Measurements from ENCODE around the gene VWDE. TPM values are rescaled to one million over a fixed set of nuclear protein-coding genes. Genes with fewer than 3 reads are reported as not detected.

The VWDE gene
- total and polyA plus RNA-seq, 2 donors (not counting 3 experiments of a cell fraction or from before 2014, with no cell fraction given) = 0.11 to 0.17 TPM

DNA sequence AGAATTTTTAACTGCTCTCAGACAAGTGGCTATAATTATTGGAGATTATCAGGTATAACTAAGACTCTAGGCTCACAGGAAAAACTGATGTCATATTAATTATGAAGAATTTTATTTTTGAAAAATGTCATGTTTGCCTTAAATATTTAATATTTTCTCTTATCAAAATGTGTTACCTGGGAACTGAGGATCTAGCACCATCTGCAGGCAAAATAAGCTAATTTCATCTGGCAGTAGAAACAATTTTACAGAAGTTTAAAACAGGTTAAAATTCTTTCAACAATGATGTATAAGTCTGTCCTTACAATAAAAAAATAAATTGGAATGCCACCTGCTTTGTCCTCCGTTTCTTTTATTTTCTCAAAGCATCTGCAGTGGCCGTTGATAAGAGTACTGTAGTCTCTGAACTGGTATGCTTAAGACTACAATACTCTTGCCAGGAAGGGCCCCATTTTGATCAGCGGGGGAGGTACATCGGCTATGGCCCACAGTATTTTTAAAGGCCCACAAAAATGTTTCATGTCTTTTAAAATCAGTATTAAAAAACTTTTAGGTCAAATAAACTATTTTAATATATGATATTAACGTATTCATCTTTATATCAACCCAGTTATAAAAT, 81.3 kb downstream of the VWDE start:
- no TSS peak for BruUV-seq (replicated peaks)
- POLR2A ChIA-PET = no interaction called here
- Histone ChIP-seq H3K9ac (replicated peaks; ENCODE audit: extremely low read depth, insufficient read depth, low read length) (no peak overlapping the region), H3K36me3 (ENCODE audit: control insufficient read depth in 2 of 2, extremely low read depth in 1 of 2, insufficient read depth in 2 of 2, low read length in 2 of 2) (no peaks in the 10 kb centered on the region), H3K4me1 (ENCODE audit: control insufficient read depth, extremely low read depth, insufficient read depth, low read length) (no peaks in the 10 kb centered on the region), H3K27ac (ENCODE audit: insufficient read depth, low read depth, low read length) (no peak overlapping the region), H3K4me2 (ENCODE audit: insufficient read depth, low read length) (no peak overlapping the region), H3K79me2 (ENCODE audit: control insufficient read depth, insufficient read depth, low read length) (no peaks in the 10 kb centered on the region), H3K9me1 (replicated peaks; ENCODE audit: control insufficient read depth, extremely low read depth, insufficient read depth, low read length) (no peaks in the 10 kb centered on the region), H3K27me3 (ENCODE audit: control insufficient read depth in 2 of 2, insufficient read depth in 2 of 2, low read length in 2 of 2) (no peaks in the 10 kb centered on the region), H2AFZ (ENCODE audit: low read depth, low read length) (no peak overlapping the region), H3K4me3 (replicated peaks in 1 of 3; ENCODE audit: insufficient read depth in 1 of 3, low read depth in 1 of 3, low read length in 3 of 3) (no peak overlapping the region), H4K20me1 (replicated peaks; ENCODE audit: control insufficient read depth, extremely low read depth, insufficient read depth, low read length) (no peaks in the 10 kb centered on the region), H3K9me3 (replicated peaks; ENCODE audit: control insufficient read depth, insufficient read depth, low read length) (no peaks in the 10 kb centered on the region)
- dilution Hi-C loops (cut with MboI; ENCODE audit: extremely low pct_ligation_motif_present, low sequenced_read_pairs) (no loop called here), intact Hi-C loops (cut with micrococcal nuclease) (loop anchor here (1.0 kb wide), 4 partner anchors 255 to 949 kb away; no protein-coding TSS in a partner anchor)
- FAIRE-seq (no peak), DNase-seq (ENCODE audit: low read depth, low spot score) (peak; percentile 51)
- CTCF ChIA-PET = interaction anchor here (0.6 to 2.7 kb wide), 42 partner anchors 10 to 949 kb away, joined by 3 to 60 read pairs (median 4); partner anchors contain the start of gene THSD7A
- TF ChIP-seq, protein P1, sequence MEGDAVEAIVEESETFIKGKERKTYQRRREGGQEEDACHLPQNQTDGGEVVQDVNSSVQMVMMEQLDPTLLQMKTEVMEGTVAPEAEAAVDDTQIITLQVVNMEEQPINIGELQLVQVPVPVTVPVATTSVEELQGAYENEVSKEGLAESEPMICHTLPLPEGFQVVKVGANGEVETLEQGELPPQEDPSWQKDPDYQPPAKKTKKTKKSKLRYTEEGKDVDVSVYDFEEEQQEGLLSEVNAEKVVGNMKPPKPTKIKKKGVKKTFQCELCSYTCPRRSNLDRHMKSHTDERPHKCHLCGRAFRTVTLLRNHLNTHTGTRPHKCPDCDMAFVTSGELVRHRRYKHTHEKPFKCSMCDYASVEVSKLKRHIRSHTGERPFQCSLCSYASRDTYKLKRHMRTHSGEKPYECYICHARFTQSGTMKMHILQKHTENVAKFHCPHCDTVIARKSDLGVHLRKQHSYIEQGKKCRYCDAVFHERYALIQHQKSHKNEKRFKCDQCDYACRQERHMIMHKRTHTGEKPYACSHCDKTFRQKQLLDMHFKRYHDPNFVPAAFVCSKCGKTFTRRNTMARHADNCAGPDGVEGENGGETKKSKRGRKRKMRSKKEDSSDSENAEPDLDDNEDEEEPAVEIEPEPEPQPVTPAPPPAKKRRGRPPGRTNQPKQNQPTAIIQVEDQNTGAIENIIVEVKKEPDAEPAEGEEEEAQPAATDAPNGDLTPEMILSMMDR (IDR thresholded peaks at IDR 0.05; ENCODE audit: extremely low read depth in 1 of 2, insufficient read depth in 1 of 2, low read depth in 1 of 2, low read length in 2 of 2) = peak; percentile 32 to 38
- no peak for TF ChIP-seq EZH2 (IDR thresholded peaks at IDR 0.05; ENCODE audit: borderline replicate concordance, low read depth, low read length, severe bottlenecking)

- BruUV-seq (replicated peaks) = no TSS peak
- FAIRE-seq (no peak), DNase-seq (ENCODE audit: low read depth, low spot score) (no peak)
- dilution Hi-C loops (cut with MboI; ENCODE audit: extremely low pct_ligation_motif_present, low sequenced_read_pairs) (no loop called here), intact Hi-C loops (cut with micrococcal nuclease) (no loop called here)
- no peak overlapping the region for H3K4me2 ChIP-seq (ENCODE audit: insufficient read depth, low read length)
- H3K27ac ChIP-seq (ENCODE audit: insufficient read depth, low read depth, low read length) = no peak overlapping the region
- H3K9ac ChIP-seq (replicated peaks; ENCODE audit: extremely low read depth, insufficient read depth, low read length) = no peak overlapping the region
- no peaks in the 10 kb centered on the region for H3K79me2 ChIP-seq (ENCODE audit: control insufficient read depth, insufficient read depth, low read length)
- H3K27me3 ChIP-seq (ENCODE audit: control insufficient read depth in 2 of 2, insufficient read depth in 2 of 2, low read length in 2 of 2) = no peaks in the 10 kb centered on the region
- H3K9me1 ChIP-seq (replicated peaks; ENCODE audit: control insufficient read depth, extremely low read depth, insufficient read depth, low read length) = no peaks in the 10 kb centered on the region
- H3K4me3 ChIP-seq (replicated peaks in 1 of 3; ENCODE audit: insufficient read depth in 1 of 3, low read depth in 1 of 3, low read length in 3 of 3) = no peak overlapping the region
- H3K36me3 ChIP-seq (ENCODE audit: control insufficient read depth in 2 of 2, extremely low read depth in 1 of 2, insufficient read depth in 2 of 2, low read length in 2 of 2) = no peaks in the 10 kb centered on the region
- ChIA-PET POLR2A (no interaction called here), CTCF (interaction anchor here (0.7 to 2.7 kb wide), 10 partner anchors 11 to 948 kb away, joined by 3 to 60 read pairs (median 12); no protein-coding TSS in a partner anchor)
- no peaks in the 10 kb centered on the region for H3K9me3 ChIP-seq (replicated peaks; ENCODE audit: control insufficient read depth, insufficient read depth, low read length)
- no peaks in the 10 kb centered on the region for H4K20me1 ChIP-seq (replicated peaks; ENCODE audit: control insufficient read depth, extremely low read depth, insufficient read depth, low read length)
- no peaks in the 10 kb centered on the region for H3K4me1 ChIP-seq (ENCODE audit: control insufficient read depth, extremely low read depth, insufficient read depth, low read length)
- TF ChIP-seq MAX (IDR thresholded peaks at IDR 0.05; ENCODE audit: insufficient read depth, insufficient read length) (no peak), JUN (IDR thresholded peaks at IDR 0.05; ENCODE audit: borderline replicate concordance, insufficient read depth, insufficient read length, low read depth) (no peak), MYC (IDR thresholded peaks at IDR 0.05; ENCODE audit: low read depth, low read length) (no peak), POLR2A (IDR thresholded peaks at IDR 0.05; ENCODE audit: low read depth, low read length) (no peak), POLR2AphosphoS5 (IDR thresholded peaks at IDR 0.05; ENCODE audit: insufficient read depth, low read depth, low read length) (no peak), FOS (IDR thresholded peaks at IDR 0.05; ENCODE audit: borderline replicate concordance, insufficient read depth, low read length) (no peak), EZH2 (IDR thresholded peaks at IDR 0.05; ENCODE audit: borderline replicate concordance, low read depth, low read length, severe bottlenecking) (no peak), GATA2 (IDR thresholded peaks at IDR 0.05; ENCODE audit: insufficient read depth, insufficient read length, low read depth, low read length) (no peak)
- TF ChIP-seq, protein P1 (IDR thresholded peaks at IDR 0.05; ENCODE audit: extremely low read depth in 1 of 2, insufficient read depth in 1 of 2, low read depth in 1 of 2, low read length in 2 of 2) = no peak
- no peak overlapping the region for H2AFZ ChIP-seq (ENCODE audit: low read depth, low read length)
Observed at GRCh38 chr7:12320987-12321647, 82.5 kb downstream of the VWDE start.
